ENCODE data around the gene TTBK1.

- TF ChIP-seq POLR2AphosphoS5 (IDR thresholded peaks at IDR 0.05; ENCODE audit: low read depth, low read length) (no peak), POLR2A (IDR thresholded peaks at IDR 0.05; ENCODE audit: low read depth, low read length) (no peak), TAF1 (IDR thresholded peaks at IDR 0.05; ENCODE audit: borderline replicate concordance, low read depth, low read length) (no peak)
Measured at GRCh38 chr6:43200541-43200940, 42.7 kb upstream of the TTBK1 start.

Data from GM12892 (cell line).